Activated CD4-positive, CD25-positive, alpha-beta regulatory T cell (primary cell): ENCODE results near the gene CBX2.
A peak's percentile ranks its signal among the peaks of the same experiment; 100 is the strongest.

Experiments
- DNase-seq, 4 experiments: peaks; one replicate each; lab custom pipeline; 2025; lab: John Stamatoyannopoulos, UW

CBX2 gene

GRCh38 chr17:79777894-79778503 lies at the start of gene CBX2:
Gene CBX2 (plus strand): TSS chr17:79778148. CDS start chr17:79778236, 88 bp downstream.
- peak; percentile 62 to 67 (median 66) for DNase-seq

GRCh38 chr17:79728169-79728907 lies 49.6 kb upstream of the CBX2 start:
- DNase-seq, result peak; percentile 50 to 61 (median 54)

GRCh38 chr17:79728908-79729471 lies 49.0 kb upstream of the CBX2 start:
- DNase-seq, result no peak

- DNase-seq, result no peak
These were observed 48.2 kb upstream of the CBX2 start for GRCh38 chr17:79729761-79730160.

- no peak for DNase-seq
These were observed 47.5 kb upstream of the CBX2 start for GRCh38 chr17:79730437-79730768.

- DNase-seq, result no peak
These were observed 47.0 kb upstream of the CBX2 start, which contains the start of gene ENPP7 for GRCh38 chr17:79730769-79731483. Gene ENPP7 (plus strand): TSS chr17:79730943. CDS start chr17:79731140, 197 bp downstream.

GRCh38 chr17:79732254-79732653 lies 45.7 kb upstream of the CBX2 start:
- DNase-seq, result no peak

- no peak for DNase-seq
These were observed 44.9 kb upstream of the CBX2 start for GRCh38 chr17:79732804-79733691.

GRCh38 chr17:79733692-79734070 lies 44.3 kb upstream of the CBX2 start:
- no peak for DNase-seq

- no peak for DNase-seq
These were observed 42.9 kb upstream of the CBX2 start for GRCh38 chr17:79735096-79735495.

GRCh38 chr17:79737046-79737921 lies 40.7 kb upstream of the CBX2 start:
- no peak for DNase-seq

- DNase-seq, result no peak
These were observed 39.9 kb upstream of the CBX2 start for GRCh38 chr17:79737922-79738578.

GRCh38 chr17:79738643-79739042 lies 39.3 kb upstream of the CBX2 start:
- no peak for DNase-seq

- DNase-seq, result no peak
These were observed 38.5 kb upstream of the CBX2 start for GRCh38 chr17:79739148-79740062.

GRCh38 chr17:79740413-79740812 lies 37.5 kb upstream of the CBX2 start:
- DNase-seq, result no peak

- no peak for DNase-seq
These were observed 36.6 kb upstream of the CBX2 start for GRCh38 chr17:79741401-79741750.

- DNase-seq, result peak; percentile 51 to 60 (median 52)
These were observed 36.0 kb upstream of the CBX2 start for GRCh38 chr17:79741751-79742588.

- DNase-seq, result no peak
These were observed 35.4 kb upstream of the CBX2 start for GRCh38 chr17:79742589-79742918.
